Activated CD4-positive, alpha-beta T cell treated with anti-CD3 and anti-CD28 coated beads, Interleukin-2, amount 50 U/mL, for 16 hours (primary cell): ENCODE data around the gene ADAM12.

ENCODE experiments used
- DNase-seq: peaks from one replicate; pipeline ENCODE4 v3.0.0-alpha.2; 2020

Gene ADAM12, protein sequence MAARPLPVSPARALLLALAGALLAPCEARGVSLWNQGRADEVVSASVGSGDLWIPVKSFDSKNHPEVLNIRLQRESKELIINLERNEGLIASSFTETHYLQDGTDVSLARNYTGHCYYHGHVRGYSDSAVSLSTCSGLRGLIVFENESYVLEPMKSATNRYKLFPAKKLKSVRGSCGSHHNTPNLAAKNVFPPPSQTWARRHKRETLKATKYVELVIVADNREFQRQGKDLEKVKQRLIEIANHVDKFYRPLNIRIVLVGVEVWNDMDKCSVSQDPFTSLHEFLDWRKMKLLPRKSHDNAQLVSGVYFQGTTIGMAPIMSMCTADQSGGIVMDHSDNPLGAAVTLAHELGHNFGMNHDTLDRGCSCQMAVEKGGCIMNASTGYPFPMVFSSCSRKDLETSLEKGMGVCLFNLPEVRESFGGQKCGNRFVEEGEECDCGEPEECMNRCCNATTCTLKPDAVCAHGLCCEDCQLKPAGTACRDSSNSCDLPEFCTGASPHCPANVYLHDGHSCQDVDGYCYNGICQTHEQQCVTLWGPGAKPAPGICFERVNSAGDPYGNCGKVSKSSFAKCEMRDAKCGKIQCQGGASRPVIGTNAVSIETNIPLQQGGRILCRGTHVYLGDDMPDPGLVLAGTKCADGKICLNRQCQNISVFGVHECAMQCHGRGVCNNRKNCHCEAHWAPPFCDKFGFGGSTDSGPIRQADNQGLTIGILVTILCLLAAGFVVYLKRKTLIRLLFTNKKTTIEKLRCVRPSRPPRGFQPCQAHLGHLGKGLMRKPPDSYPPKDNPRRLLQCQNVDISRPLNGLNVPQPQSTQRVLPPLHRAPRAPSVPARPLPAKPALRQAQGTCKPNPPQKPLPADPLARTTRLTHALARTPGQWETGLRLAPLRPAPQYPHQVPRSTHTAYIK

GRCh38 chr10:126387931-126388911 lies at the start of gene ADAM12:
Gene ADAM12 (minus strand): TSS chr10:126388477. CDS start chr10:126388145, 332 bp downstream.
- no peak for DNase-seq

- no peak for DNase-seq
Observed at GRCh38 chr10:126437635-126438406, 49.5 kb upstream of the ADAM12 start.

DNA sequence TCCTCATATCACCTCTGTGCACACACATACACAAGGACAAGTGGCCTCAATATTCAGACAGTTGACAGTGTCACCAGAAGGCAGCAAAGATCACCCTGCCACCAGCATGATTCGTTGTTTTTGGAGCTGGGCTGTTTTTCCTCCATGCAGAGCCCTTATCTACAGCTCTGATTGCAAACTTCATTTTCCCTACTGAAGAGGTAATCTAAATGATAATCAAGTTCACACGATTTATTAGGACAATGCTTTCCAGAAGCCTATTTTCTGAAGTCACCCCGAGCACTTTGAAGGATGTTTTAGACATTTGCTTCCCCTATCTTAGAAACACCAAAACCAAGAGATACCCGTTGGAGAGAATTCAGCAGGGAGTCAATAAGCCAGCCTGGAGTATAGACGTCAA lies 46.0 kb upstream of the ADAM12 start:
- no peak for DNase-seq

- peak; percentile 1 for DNase-seq
Observed at GRCh38 chr10:126433351-126433750, 45.1 kb upstream of the ADAM12 start.

- DNase-seq = no peak
Observed at GRCh38 chr10:126432507-126432906, 44.2 kb upstream of the ADAM12 start.

DNA sequence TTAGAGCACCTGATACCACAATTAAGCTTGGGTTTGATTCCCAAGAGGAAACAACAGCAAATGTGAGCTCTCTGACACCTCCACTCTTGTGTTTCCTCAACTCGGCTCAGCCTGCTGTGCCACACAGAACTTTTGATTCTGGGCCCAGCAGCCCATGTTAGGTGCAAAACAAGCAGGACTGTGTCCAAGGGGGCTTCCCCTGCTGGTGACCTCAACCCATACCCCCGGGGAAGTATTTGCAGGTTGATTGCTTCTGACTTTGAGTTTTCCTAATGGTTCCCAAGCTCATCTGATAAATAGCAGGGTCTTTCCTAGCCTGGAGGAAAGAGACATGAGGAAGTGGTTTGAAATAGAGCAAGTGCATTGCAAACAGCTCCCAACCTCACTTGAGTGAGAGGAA lies 43.5 kb upstream of the ADAM12 start:
- DNase-seq = no peak

DNA sequence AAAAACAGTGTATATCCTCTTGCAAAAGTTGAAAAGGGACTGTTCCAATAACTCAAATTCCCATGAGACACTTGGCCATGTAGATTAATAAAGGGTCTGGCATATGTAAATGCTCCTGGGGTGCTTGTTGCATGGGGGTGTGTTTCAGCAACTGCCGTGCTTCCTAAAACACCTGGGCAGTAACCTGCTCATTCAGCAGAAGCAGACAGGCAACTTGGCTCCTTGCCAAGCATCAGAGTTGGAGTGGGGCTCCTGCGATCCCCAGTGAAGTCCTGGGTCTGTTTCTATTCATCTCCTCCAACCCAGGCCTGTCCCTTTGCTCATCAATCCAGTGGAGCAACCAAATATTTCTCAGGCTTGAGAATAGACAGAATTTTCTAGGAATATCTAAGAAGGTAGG lies 42.2 kb upstream of the ADAM12 start:
- no peak for DNase-seq

DNA sequence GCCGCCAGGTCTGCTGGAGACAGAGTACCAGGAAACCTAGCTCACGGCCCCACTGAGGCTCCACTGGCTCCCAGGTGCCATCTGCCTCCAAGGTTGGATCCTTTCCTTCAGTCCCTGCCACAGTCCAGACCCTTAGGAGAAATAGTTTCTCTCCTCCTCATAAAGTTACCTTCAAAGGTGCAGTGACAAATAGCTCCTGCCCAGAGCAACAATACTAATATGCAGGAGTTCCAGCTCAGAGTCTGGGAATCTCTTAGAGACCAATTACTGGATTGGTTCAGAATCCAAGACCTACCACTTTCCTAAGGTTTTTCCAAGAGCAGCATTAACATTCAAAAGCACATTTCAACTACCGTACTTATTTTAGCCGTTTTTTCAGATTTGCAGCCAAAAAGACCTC lies 41.0 kb upstream of the ADAM12 start:
- DNase-seq = no peak

- no peak for DNase-seq
Observed at GRCh38 chr10:126425489-126426065, 37.3 kb upstream of the ADAM12 start.

- DNase-seq = no peak
Observed at GRCh38 chr10:126425032-126425431, 36.8 kb upstream of the ADAM12 start.

DNA sequence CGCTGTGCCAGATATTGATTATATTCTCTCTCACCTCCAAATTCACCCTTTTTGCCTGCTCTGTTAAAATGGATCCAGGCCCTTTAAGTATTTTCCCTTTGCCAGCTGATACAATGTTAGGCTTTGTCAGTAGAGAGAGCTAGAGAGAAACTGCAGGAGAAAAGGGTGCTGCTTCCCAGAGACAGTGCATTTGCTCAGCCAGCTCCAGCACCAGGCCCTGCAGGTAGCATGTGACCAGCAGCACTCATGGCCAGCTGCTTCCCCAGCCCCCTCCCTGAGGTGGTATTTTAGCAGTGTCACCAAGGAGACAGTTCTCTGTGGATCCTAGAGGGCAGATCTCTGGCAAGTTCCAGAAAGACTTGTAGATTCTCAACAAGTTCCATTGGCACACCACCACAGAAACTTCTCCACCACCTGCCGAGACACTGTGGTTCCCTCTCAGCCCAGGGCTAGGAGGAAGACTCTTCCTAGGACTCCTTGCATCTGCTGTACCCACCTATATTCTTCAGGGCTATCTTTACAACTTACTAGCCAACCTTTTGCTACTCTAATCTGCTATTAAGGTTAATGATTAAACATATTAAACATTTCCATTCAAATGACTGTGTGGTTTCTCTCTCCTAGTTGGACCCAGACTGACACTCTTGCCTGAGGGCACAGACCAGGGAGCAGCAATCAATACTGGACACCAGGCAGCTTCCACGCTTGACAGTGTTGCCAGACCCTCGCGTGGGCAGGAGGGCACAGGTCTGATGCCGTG lies 35.6 kb upstream of the ADAM12 start:
- DNase-seq = no peak

- DNase-seq = no peak
Observed at GRCh38 chr10:126422567-126422966, 34.3 kb upstream of the ADAM12 start.

- DNase-seq = no peak
Observed at GRCh38 chr10:126421756-126422256, 33.5 kb upstream of the ADAM12 start.

DNA sequence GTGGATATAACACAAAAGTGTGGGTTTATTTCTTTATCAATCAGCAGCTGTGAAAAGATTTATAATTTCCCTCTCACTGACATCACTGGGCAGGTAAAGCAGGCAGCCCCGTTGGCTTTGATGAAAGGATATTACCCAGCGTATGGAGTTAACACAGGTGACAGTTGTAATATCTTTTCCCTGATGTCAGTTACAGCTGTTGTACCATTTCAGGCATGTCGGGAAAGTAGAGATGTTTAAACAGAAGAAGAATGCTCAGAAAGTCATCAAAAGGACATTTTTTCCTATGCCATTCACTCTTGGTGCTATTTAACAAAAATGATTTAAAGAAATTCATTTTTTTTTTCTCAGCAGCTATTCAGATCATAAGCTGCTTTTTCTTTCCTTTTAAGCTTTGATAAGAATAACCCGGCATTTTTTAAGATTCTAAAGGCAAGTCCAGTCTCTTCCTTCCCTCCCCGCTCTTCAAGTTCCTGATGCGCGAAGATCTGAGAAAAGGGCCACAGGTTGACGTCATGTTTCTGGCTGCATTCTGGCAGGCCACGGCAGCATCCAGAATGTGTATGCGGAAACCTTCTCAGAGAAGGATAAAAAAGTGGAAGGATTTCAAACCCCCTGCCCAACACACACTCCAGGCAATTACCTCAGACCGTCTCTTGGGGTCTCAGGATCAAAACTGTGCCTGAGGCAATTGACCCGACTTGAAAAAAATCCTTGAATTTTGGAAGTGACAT lies 32.5 kb upstream of the ADAM12 start:
- DNase-seq = no peak

- no peak for DNase-seq
Observed at GRCh38 chr10:126417220-126417825, 29.0 kb upstream of the ADAM12 start.

DNA sequence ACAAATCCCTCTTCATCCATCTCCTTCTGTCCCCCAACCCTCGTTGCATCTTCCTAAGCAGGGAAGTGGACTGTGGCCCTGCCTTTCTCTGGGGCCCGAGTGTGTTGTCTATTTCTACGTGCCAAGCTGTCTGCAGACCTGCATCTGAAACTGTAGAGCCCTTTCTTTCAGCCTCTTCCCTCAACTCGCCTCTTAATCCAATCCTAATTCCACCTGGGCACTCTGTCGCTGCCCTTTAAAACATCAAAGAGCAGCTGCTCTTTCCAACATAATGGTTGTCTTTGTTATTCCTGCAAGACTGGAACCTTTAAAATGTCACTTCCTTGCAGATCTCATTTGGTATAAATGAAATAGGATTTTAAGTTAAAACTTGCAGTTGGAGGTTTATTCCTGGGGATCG lies 21.5 kb upstream of the ADAM12 start:
- DNase-seq = no peak

GRCh38 chr10:126408953-126409641 lies 20.8 kb upstream of the ADAM12 start:
- no peak for DNase-seq

GRCh38 chr10:126407831-126408230 lies 19.6 kb upstream of the ADAM12 start:
- DNase-seq = no peak
